HG02938 (cell line): ENCODE data around the gene SPOCK1.

Experiments
- ATAC-seq: cut with Tn5 transposase; IDR thresholded peaks from one replicate; pipeline ENCODE4 v1.9.1; 2021; ENCODE audit warnings: mild to moderate bottlenecking, moderate library complexity; ENCODE audit not compliant: unreplicated experiment

The SPOCK1 gene

GRCh38 chr5:137367951-137368350 lies 131.2 kb downstream of the SPOCK1 start:
- no peak for ATAC-seq

DNA sequence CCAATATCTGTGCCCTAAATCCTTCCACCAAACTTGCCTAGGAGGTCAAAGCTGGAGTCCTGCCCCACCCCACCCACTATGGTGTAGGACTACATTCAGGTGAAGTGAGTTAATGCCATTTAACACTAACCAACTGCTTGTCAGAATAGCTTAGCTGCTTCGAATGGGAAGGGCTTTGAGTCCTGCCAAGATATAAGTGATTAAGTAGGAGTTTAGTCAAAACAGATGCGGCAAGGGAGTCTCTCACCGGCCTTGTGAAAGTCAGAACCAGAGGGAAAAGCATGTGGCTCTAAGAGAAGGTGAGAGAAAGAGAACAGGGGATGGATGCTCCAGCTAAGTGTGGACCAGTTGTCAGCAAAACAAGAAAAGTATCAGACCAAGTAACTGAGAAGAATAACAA lies 132.6 kb downstream of the SPOCK1 start:
- no peak for ATAC-seq

- ATAC-seq = no peak
Measured at GRCh38 chr5:137365126-137365865, 133.8 kb downstream of the SPOCK1 start.

GRCh38 chr5:137361280-137361679 lies 137.8 kb downstream of the SPOCK1 start:
- no peak for ATAC-seq

DNA sequence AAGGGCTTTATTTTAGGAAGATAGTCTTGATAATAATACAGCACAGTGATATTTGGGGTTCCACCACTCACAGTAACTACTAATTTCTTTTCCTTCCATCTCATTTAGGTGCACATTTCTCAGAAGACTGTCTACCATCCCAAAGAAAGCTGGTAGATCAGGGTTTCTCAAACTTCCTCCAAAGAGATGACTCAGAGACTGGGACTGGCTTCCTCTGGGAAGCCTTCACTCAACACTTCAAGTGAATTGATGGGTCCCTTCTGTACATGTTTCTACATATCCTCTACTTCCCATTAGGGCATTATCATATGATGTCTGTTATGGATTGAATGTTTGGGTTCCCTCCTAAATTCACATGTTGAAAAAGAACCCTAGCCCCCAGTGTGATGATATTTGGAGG lies 138.5 kb downstream of the SPOCK1 start:
- ATAC-seq = no peak

DNA sequence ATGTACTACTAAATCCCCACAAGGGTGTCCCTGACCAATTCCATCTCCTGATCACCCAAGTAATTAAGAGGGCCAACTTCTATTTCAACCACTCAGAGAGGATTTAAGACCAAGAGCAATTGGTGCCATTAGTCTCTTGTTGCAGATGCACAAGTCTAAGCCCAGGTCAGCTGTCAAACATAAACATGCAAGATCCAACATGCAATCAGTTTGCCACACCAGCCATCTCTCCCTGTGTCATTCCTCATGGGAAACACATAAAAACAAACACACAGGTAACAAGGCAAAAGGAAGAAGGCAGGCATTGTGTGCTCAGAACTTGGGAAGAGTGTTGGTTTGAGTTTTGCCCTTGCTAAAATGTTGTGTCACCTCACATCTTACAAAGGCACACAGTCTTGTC lies 139.2 kb downstream of the SPOCK1 start:
- ATAC-seq = no peak

DNA sequence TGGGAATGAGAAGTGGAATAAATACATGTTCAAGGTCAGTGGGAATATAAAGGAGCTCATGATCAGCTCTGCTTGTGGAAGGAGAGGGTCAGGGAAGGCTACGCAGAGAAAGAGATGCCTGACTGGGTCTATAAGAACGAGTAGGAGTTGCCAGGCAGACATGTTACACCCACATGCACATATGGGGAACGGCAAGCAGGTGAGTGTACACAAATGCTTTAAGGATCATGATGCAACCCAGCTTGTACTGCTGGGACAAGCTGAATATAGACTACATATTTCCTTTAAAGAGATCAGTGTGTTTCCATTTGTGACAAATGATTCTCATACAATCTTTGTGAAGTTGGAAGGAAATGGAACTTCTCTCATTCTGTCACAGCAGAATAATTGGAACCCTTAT lies 141.7 kb downstream of the SPOCK1 start:
- ATAC-seq = no peak

- no peak for ATAC-seq
Measured at GRCh38 chr5:137356127-137356526, 143.0 kb downstream of the SPOCK1 start.

- no peak for ATAC-seq
Measured at GRCh38 chr5:137355708-137356107, 143.4 kb downstream of the SPOCK1 start.

DNA sequence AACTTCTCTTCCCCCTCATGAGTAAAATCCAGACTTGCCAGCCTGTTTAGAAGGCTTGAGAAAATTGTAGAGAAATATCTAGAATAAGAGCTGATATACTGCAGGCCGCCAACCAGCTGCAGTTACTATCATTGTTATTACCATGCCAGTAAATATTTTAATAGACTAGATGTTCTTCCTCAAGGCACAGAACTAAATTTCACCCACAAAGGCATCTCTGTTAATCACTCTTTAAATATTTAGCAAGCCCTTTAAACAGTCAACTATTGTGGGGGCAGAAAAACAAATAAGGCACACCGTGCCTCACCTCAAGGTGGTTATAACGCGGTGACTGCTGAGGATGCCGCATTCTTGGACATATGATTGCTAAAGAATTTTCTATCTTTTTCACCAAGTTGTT lies 147.0 kb downstream of the SPOCK1 start:
- no peak for ATAC-seq

DNA sequence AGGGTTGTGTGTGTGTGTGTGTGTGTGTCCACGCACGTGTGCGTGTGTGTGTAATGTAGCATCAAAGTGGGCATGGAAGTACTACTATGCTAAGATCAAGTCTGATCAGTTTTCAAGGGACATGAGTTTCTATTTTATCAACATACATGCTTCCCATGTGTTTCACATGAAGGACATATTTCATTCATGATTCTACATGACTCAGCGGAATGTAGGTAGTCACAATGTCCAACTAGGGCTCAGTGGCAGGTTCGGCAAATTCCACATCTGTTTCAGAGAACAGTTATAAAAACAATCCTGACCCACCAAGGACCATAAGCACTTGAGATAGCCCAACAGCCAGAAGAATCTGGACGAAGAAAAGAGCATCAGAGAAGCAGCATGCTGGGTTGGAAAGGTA lies 148.3 kb downstream of the SPOCK1 start:
- no peak for ATAC-seq

- no peak for ATAC-seq
Measured at GRCh38 chr5:137348759-137349158, 150.4 kb downstream of the SPOCK1 start.

DNA sequence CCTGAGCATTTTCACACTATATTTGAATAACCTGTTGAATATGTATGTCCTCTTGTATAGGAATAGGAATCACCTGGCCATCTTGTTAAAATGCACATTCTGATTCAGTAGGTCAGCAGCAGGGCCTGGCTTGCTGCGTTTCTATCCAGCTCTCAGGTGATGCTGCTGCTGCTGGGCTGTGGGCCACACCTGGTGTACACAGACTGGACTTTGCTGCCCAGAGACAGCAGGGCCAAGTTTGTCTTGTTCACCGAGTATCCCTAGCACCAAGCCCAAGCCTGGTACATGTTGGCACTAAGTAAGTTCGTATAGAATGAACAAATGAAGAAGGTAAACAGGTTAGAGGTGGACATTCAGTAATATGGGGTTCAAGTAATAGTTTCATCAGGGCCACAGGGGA lies 151.3 kb downstream of the SPOCK1 start:
- no peak for ATAC-seq

GRCh38 chr5:137346281-137346680 lies 152.8 kb downstream of the SPOCK1 start:
- ATAC-seq = no peak

DNA sequence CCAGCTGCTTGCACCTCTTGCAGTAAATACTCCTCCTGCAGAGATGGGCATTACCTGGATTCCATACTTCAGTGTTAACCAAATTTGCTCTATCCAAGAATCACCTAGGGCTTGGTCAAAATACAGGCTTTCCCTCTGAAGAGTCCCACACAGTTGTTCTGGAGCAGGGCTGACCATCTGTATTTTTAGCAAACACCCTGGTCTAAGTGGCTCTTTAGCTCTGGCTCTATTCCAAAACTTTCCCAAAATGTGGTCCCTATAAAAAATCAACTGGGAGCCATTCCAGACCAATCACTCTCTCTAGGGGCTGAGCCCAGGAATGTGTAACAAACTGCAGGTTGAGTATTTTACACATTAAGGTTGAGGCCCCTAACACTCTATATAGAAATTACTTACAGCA lies 153.7 kb downstream of the SPOCK1 start:
- ATAC-seq = no peak

DNA sequence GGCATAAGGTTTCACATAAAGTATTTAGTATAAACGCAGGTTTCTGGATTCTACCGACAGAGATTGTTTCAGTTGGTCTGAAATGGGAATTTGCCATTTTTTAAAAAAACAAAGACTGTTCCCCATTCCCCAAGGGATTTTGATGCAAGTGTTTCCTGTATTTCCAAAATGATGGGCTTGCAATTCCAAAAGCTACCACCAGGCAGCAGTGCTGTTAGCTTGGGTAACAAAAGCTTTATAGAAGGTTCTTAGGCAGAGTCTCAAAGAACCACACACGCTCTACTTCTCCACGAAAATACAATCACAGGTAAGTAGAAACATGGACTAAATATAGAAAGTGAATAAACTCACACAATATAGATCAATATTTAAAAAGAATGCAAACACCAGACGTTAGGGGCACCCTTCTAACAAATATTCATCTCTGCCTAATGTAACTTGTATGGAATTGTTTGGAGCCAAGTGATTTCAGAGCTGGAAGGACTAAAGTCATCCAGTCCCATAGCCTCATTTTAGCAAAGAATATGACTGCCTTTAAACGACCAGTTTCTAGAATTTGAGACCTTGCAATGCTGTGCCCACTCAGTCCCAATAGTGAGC lies 154.3 kb downstream of the SPOCK1 start:
- ATAC-seq = no peak

DNA sequence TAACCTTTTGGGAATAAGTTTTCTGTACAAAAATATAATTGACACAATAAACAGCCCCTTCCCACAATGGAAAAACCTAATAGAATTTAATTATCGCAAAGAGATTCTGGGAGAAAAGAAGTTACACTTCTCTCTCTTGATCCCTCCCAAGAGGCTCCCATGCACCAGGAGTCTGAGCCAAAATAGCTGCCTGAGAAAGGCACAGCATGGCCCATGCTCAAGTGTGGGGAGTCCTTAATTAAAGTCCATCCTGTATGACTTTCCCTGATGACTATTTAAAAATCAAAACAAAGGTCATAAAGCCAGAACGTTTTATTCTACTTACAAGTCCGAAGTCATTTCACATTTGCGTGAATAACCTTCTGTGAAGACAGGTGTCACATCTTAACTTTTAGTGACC lies 155.1 kb downstream of the SPOCK1 start:
- no peak for ATAC-seq

- ATAC-seq = no peak
Measured at GRCh38 chr5:137342764-137343163, 156.4 kb downstream of the SPOCK1 start.

DNA sequence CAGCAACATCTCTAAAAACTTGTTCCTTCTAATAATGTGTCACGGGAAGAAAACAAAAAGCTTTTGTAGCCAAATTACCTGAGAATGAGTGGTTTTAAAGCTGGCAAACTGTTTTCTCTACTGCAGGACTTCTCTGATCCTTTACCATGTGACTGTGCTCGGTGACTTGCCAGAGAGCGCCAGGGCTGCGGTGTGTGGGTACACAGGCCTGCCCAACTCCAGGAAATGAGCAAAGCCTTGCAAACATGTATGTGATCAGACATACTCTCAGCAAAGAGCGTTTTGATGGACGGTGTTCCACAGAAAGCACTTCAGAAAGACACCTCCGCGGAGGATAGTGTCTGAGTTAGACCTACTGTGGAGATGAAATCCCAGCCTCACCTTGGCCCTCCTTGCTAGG lies 157.3 kb downstream of the SPOCK1 start:
- no peak for ATAC-seq

DNA sequence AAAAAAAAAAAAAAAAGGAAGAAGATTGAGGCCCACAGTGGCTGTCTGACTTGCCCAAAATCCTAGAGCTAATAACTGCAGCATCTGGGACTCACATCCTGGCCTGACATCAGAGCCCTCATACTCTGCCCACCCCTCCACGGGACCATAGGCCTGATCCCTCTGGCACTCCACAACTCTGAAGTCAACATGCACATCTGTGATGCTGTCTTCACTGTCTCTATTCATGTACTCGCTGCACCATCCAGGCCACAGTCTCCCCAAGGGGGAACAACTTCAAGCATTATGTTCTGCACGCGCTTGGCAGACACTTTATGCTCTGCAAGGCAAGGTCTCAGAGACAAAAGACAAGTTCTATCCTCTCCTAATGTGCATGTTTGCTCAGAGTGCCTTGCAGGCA lies 158.2 kb downstream of the SPOCK1 start:
- ATAC-seq = no peak

DNA sequence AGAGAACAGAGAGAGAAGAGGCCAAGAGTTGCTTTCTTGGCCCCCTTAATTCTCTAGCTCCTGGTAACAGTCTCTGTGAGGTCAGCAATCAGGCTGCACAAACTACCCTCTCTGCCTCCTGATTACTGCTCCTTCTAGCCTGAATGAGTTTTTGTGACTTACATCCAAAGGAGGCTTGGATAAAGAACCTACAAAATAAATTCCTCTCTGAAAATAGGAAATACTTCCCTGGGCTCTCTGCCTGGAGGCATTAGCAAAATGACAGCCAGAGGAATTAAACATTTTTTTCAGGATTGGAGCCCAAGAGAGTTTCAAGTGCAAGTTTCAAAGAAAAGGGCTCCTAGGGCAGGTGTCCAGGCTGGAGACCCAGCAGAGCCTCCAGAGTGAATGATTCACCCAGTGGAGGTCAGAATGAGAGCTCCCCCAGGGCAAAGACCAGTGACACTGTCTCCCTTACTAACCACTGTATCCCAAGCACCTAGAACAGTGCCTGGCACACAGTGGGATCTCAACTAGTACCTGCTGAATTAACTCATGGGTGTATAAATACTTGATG lies 162.5 kb downstream of the SPOCK1 start:
- no peak for ATAC-seq

GRCh38 chr5:137336161-137336560 lies 163.0 kb downstream of the SPOCK1 start:
- no peak for ATAC-seq

GRCh38 chr5:137335493-137335892 lies 163.6 kb downstream of the SPOCK1 start:
- no peak for ATAC-seq
